ENCODE data around the gene G0S2.
A peak's percentile ranks its signal among the peaks of the same experiment; 100 is the strongest.

The G0S2 gene

GRCh38 chr1:209721323-209721722 is 46.1 kb downstream of the G0S2 start:
- DNase-seq: no peak

- no peak for DNase-seq
Measured at GRCh38 chr1:209723265-209723664, 48.1 kb downstream of the G0S2 start.

GRCh38 chr1:209723756-209724693 is 48.8 kb downstream of the G0S2 start:
- peak; percentile 64 for DNase-seq

All from stimulated activated CD8-positive, alpha-beta memory T cell treated with anti-CD3 and anti-CD28 coated beads, Interleukin-4, amount 100 ng/mL, for 48 hours (primary cell).